A673 (cell line): ENCODE results near the gene SCYL2.

Experiments
- CTCF ChIP-seq: fragments of 300-800, 200-600 bp; sonication (generic); conservative IDR thresholded peaks from 2 replicates; pipeline ENCODE4 v1.5.1; 2017; ENCODE audit warnings: low read depth, mild to moderate bottlenecking, antibody characterized with exemption, low read length, moderate library complexity, mixed read lengths
- EZH2 ChIP-seq: fragments of 200-600 bp; sonication (generic); IDR thresholded peaks from 2 replicates; pipeline ENCODE4 v1.6.1; 2017; ENCODE audit warnings: borderline replicate concordance, low read depth, mild to moderate bottlenecking, mixed read lengths, antibody characterized with exemption, low read length; ENCODE audit not compliant: poor library complexity, severe bottlenecking

DNA sequence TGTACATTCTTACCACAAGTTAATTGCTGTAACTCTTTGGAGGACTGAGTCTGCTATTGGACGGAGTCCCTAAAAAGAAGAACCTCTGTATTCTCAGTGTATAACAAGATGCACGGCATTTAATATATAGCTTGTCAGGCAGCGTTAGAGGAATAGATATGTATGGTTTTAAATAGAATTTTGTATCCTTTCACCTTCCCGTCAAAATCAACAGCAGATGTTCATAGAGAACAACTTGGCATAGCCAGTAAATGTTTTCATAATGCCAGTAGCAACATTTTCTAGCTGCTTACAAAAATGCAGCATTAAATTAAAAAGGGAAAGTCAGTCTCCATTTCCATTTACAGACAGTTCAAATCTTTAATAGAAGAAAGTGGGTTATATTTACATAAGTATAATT, 6.8 kb downstream of the SCYL2 start:
- TF ChIP-seq CTCF: no peak
- no peak for TF ChIP-seq EZH2
